Naive B cell (primary cell): ENCODE measurements around the gene PCDH12. TPM values are rescaled to one million over a fixed set of nuclear protein-coding genes. Genes with fewer than 3 reads are reported as not detected.

Experiments used
- ATAC-seq, 2 donors: fragments of 150-1000 bp; cut with Tn5 transposase; 2 replicates each; pipeline ENCODE4 v1.10.0; 2021; ENCODE audit warnings: low read depth in 2 of 2, mild to moderate bottlenecking in 2 of 2, moderate library complexity in 2 of 2
- DNase-seq: peaks from one replicate; pipeline ENCODE4 v3.0.0; 2022
- H3K27ac Mint-ChIP-seq, 6 donors: one replicate each; pipeline ENCODE4 v1.8.0; 2020 to 2022; ENCODE audit warnings: mild to moderate bottlenecking in 6 of 6, mixed read lengths in 6 of 6, moderate library complexity in 5 of 6, inconsistent platforms in 2 of 6
- H3K27me3 Mint-ChIP-seq, 3 donors: one replicate each; pipeline ENCODE4 v1.8.0; 2021 to 2022; ENCODE audit warnings: mixed read lengths in 3 of 3, mild to moderate bottlenecking in 1 of 3
- H3K36me3 Mint-ChIP-seq, 2 donors: one replicate each; pipeline ENCODE4 v1.8.0; 2020 to 2022; ENCODE audit warnings: mixed read lengths in 2 of 2, inconsistent platforms in 1 of 2, mild to moderate bottlenecking in 1 of 2
- H3K4me1 Mint-ChIP-seq, 3 donors: one replicate each; pipeline ENCODE4 v1.8.0; 2020 to 2022; ENCODE audit warnings: mixed read lengths in 3 of 3, inconsistent platforms in 1 of 3, mild to moderate bottlenecking in 1 of 3, moderate library complexity in 1 of 3
- H3K4me3 Mint-ChIP-seq, 8 donors: one replicate each; pipeline ENCODE4 v1.8.0; 2020 to 2022; ENCODE audit warnings: mild to moderate bottlenecking in 8 of 8, mixed read lengths in 8 of 8, moderate library complexity in 8 of 8, inconsistent platforms in 2 of 8
- H3K9me3 Mint-ChIP-seq, 7 donors: one replicate each; pipeline ENCODE4 v1.8.0; 2020 to 2022; ENCODE audit warnings: mixed read lengths in 7 of 7, mild to moderate bottlenecking in 5 of 7, inconsistent platforms in 2 of 7, moderate library complexity in 1 of 7
- polyA plus RNA-seq, 6 donors: library from polyadenylated mRNA; unstranded; fragments of 300-500 nt; fragmentation: Illumina TruSeq; gene quantifications; one replicate each; pipeline ENCODE4 v1.2.3, GENCODE V29; 2021; ENCODE audit warnings: low read depth in 6 of 6

The PCDH12 gene
- polyA plus RNA-seq, 6 donors from 2014 or later, result 0.09 to 0.29 (median 0.20) TPM; not detected in 1

- Mint-ChIP-seq H3K9me3 (no peaks in the 10 kb centered on the region), H3K36me3 (no peaks in the 10 kb centered on the region), H3K4me1 (no peaks in the 10 kb centered on the region), H3K4me3 (no peak overlapping the region), H3K27ac (no peak overlapping the region), H3K27me3 (no peaks in the 10 kb centered on the region)
- ATAC-seq (no peak), DNase-seq (no peak)
Observed at GRCh38 chr5:141944076-141944475, 13.9 kb downstream of the PCDH12 start.

- DNase-seq, result no peak
- peak overlapping the region in 1 of 6 donors; percentile 43 for H3K27ac Mint-ChIP-seq
- no peak for ATAC-seq
- no peaks in the 10 kb centered on the region for H3K27me3 Mint-ChIP-seq
- no peaks in the 10 kb centered on the region for H3K36me3 Mint-ChIP-seq
- H3K4me1 Mint-ChIP-seq, result no peaks in the 10 kb centered on the region
- no peaks in the 10 kb centered on the region for H3K9me3 Mint-ChIP-seq
- H3K4me3 Mint-ChIP-seq, result no peak overlapping the region
Observed at GRCh38 chr5:141942185-141942857, 15.7 kb downstream of the PCDH12 start.

- no peaks in the 10 kb centered on the region for H3K36me3 Mint-ChIP-seq
- DNase-seq, result no peak
- peak overlapping the region in 1 of 6 donors; percentile 43 for H3K27ac Mint-ChIP-seq
- no peaks in the 10 kb centered on the region for H3K9me3 Mint-ChIP-seq
- no peaks in the 10 kb centered on the region for H3K4me1 Mint-ChIP-seq
- no peak for ATAC-seq
- no peaks in the 10 kb centered on the region for H3K27me3 Mint-ChIP-seq
- H3K4me3 Mint-ChIP-seq, result no peak overlapping the region
Observed at GRCh38 chr5:141941779-141942178, 16.2 kb downstream of the PCDH12 start.

- Mint-ChIP-seq H3K27me3 (no peaks in the 10 kb centered on the region), H3K4me3 (no peak overlapping the region), H3K36me3 (no peaks in the 10 kb centered on the region), H3K27ac (peak overlapping the region in 4 of 6 donors; percentile 6 to 68 (median 32)), H3K9me3 (no peaks in the 10 kb centered on the region), H3K4me1 (no peaks in the 10 kb centered on the region)
- ATAC-seq (no peak), DNase-seq (no peak)
Observed at GRCh38 chr5:141941307-141941706, 16.7 kb downstream of the PCDH12 start.

GRCh38 chr5:141940695-141941271 lies 17.2 kb downstream of the PCDH12 start:
- no peaks in the 10 kb centered on the region for H3K9me3 Mint-ChIP-seq
- peaks cover 0 to under 1% (median 0%) of the 10 kb centered on the region in 3 donors for H3K4me1 Mint-ChIP-seq
- H3K27ac Mint-ChIP-seq, result peak overlapping the region in 4 of 6 donors; percentile 6 to 81 (median 70)
- H3K36me3 Mint-ChIP-seq, result peaks cover 3 to 5% of the 10 kb centered on the region in 2 donors
- H3K27me3 Mint-ChIP-seq, result no peaks in the 10 kb centered on the region
- H3K4me3 Mint-ChIP-seq, result no peak overlapping the region
- ATAC-seq (no peak), DNase-seq (no peak)

- no peak overlapping the region for H3K4me3 Mint-ChIP-seq
- H3K36me3 Mint-ChIP-seq, result peaks cover 15 to 18% of the 10 kb centered on the region in 2 donors
- ATAC-seq (no peak), DNase-seq (no peak)
- H3K27ac Mint-ChIP-seq, result peak overlapping the region in 2 of 6 donors; percentile 36 to 67
- no peaks in the 10 kb centered on the region for H3K9me3 Mint-ChIP-seq
- peaks cover 0 to 7% (median 0%) of the 10 kb centered on the region in 3 donors for H3K4me1 Mint-ChIP-seq
- no peaks in the 10 kb centered on the region for H3K27me3 Mint-ChIP-seq
Observed at GRCh38 chr5:141935538-141935937, 22.5 kb downstream of the PCDH12 start.

GRCh38 chr5:141934099-141934844 lies 23.7 kb downstream of the PCDH12 start:
- Mint-ChIP-seq H3K4me1 (peaks cover 0 to 7% (median 0%) of the 10 kb centered on the region in 3 donors), H3K4me3 (no peak overlapping the region), H3K36me3 (peaks cover 15 to 18% of the 10 kb centered on the region in 2 donors), H3K27ac (peak overlapping the region in 1 of 6 donors; percentile 41), H3K9me3 (no peaks in the 10 kb centered on the region), H3K27me3 (no peaks in the 10 kb centered on the region)
- ATAC-seq, result no peak
- DNase-seq, result no peak

GRCh38 chr5:141933151-141933550 lies 24.9 kb downstream of the PCDH12 start:
- Mint-ChIP-seq H3K9me3 (no peaks in the 10 kb centered on the region), H3K27me3 (no peaks in the 10 kb centered on the region), H3K36me3 (peaks cover 15 to 28% of the 10 kb centered on the region in 2 donors), H3K27ac (no peak overlapping the region), H3K4me3 (no peak overlapping the region), H3K4me1 (peaks cover 0 to 7% (median under 1%) of the 10 kb centered on the region in 3 donors)
- ATAC-seq (no peak), DNase-seq (no peak)

GRCh38 chr5:141931694-141932093 lies 26.3 kb downstream of the PCDH12 start:
- Mint-ChIP-seq H3K27me3 (no peaks in the 10 kb centered on the region), H3K4me1 (peaks cover 9 to 15% (median 12%) of the 10 kb centered on the region in 3 donors), H3K9me3 (no peaks in the 10 kb centered on the region), H3K36me3 (peaks cover 15 to 43% of the 10 kb centered on the region in 2 donors), H3K27ac (no peak overlapping the region), H3K4me3 (no peak overlapping the region)
- ATAC-seq, result no peak
- no peak for DNase-seq

GRCh38 chr5:141929398-141930058 lies 28.5 kb downstream of the PCDH12 start:
- peaks cover 21% of the 10 kb centered on the region in 3 donors for H3K4me1 Mint-ChIP-seq
- no peaks in the 10 kb centered on the region for H3K27me3 Mint-ChIP-seq
- ATAC-seq (no peak), DNase-seq (no peak)
- no peak overlapping the region for H3K27ac Mint-ChIP-seq
- H3K36me3 Mint-ChIP-seq, result peaks cover 14 to 40% of the 10 kb centered on the region in 2 donors
- H3K4me3 Mint-ChIP-seq, result no peak overlapping the region
- no peaks in the 10 kb centered on the region for H3K9me3 Mint-ChIP-seq

GRCh38 chr5:141928051-141928450 lies 30.0 kb downstream of the PCDH12 start:
- no peaks in the 10 kb centered on the region for H3K9me3 Mint-ChIP-seq
- no peaks in the 10 kb centered on the region for H3K27me3 Mint-ChIP-seq
- peaks cover 28 to 34% (median 30%) of the 10 kb centered on the region in 3 donors for H3K4me1 Mint-ChIP-seq
- ATAC-seq (no peak), DNase-seq (no peak)
- H3K4me3 Mint-ChIP-seq, result no peak overlapping the region
- H3K27ac Mint-ChIP-seq, result no peak overlapping the region
- peaks cover 14 to 50% of the 10 kb centered on the region in 2 donors for H3K36me3 Mint-ChIP-seq

GRCh38 chr5:141926434-141926833 lies 31.6 kb downstream of the PCDH12 start:
- DNase-seq, result no peak
- peaks cover 12 to 47% of the 10 kb centered on the region in 2 donors for H3K36me3 Mint-ChIP-seq
- H3K4me1 Mint-ChIP-seq, result peaks cover 28 to 40% (median 30%) of the 10 kb centered on the region in 3 donors
- H3K27ac Mint-ChIP-seq, result peak overlapping the region in 1 of 6 donors; percentile 63
- H3K4me3 Mint-ChIP-seq, result peak overlapping the region in 1 of 8 donors; percentile 79
- H3K27me3 Mint-ChIP-seq, result no peaks in the 10 kb centered on the region
- no peaks in the 10 kb centered on the region for H3K9me3 Mint-ChIP-seq
- no peak for ATAC-seq
